ENCODE measurements around the gene PIP.
"Not testable (repeated sequence)": the region's sequence is repeated elsewhere in the genome, so short reads cannot be mapped to it uniquely, and the experiment has no call there.

PIP gene

DNA sequence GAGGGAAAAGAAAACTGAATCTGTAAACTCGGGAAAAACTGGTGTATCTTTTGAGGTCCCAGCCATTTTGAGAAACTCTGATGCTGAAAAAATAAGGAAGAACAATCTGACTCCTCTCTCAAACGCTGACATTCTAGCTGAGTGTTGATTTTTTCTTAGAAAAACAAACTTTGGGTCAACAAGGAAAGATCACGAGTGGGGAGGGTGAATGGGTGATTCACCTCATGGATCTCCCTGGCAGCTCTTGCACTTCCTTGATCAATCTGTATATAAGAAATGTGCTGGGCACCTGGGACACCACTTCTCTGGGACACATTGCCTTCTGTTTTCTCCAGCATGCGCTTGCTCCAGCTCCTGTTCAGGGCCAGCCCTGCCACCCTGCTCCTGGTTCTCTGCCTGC lies at the start of gene PIP:
TSS of gene PIP (plus strand) at position 297 of the 400 bp plus-strand sequence. CDS start at position 337, 40 bp downstream.
- no peak for DNase-seq

GRCh38 chr7:143085109-143085508 lies 46.8 kb upstream of the PIP start:
- DNase-seq: no peak

- not testable (repeated sequence) for DNase-seq
Measured at GRCh38 chr7:143085610-143086009, 46.3 kb upstream of the PIP start.

GRCh38 chr7:143088549-143089231 lies 43.2 kb upstream of the PIP start:
- not testable (repeated sequence) for DNase-seq

- DNase-seq: no peak
Measured at GRCh38 chr7:143096146-143096545, 35.7 kb upstream of the PIP start.

GRCh38 chr7:143099579-143099978 lies 32.3 kb upstream of the PIP start:
- not testable (repeated sequence) for DNase-seq

DNA sequence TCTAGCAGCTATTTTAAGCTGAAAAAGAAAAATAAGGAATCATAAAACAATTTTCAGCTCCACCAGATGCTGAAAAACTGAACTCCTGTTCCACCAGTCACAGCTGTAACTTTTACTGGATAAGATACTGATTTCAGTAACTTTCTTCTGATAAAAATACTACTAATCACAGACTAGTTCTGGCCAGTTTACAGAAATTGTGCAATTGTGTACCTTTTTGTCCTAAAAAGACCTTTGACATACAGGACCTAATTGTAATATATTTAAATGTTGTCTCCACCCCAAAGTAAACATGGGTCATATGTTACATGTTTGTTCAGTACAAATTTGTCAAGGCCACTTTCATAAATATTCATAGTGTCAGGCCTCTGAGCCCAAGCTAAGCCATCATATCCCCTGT lies 27.1 kb upstream of the PIP start:
- no peak for DNase-seq

GRCh38 chr7:143108019-143108418 lies 23.9 kb upstream of the PIP start:
- not testable (repeated sequence) for DNase-seq

- DNase-seq: no peak
Measured at GRCh38 chr7:143117395-143117794, 14.5 kb upstream of the PIP start.

GRCh38 chr7:143120691-143121405 lies 11.0 kb upstream of the PIP start:
- no peak for DNase-seq

DNA sequence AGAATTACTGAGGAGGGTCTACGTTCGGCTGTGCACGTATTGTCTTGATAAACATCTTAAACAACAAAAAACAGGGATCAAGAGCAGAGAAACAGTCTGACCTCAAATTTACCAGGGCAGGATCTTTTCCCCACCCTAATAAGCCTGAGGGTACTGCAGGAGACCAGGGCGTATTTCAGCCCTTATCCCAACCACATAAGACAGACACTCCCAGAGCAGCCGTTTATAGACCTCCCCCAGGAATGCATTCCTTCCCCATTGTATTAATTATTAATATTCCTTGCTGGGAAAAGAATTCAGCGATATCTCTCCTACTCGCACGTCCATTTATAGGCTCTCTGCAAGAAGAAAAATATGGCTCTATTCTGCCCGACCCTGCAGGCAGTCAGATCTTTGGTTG lies 8.6 kb upstream of the PIP start:
- DNase-seq: not testable (repeated sequence)

GRCh38 chr7:143126146-143126545 lies 5.7 kb upstream of the PIP start:
- no peak for DNase-seq

GRCh38 chr7:143129051-143129450 lies 2.8 kb upstream of the PIP start:
- no peak for DNase-seq

DNA sequence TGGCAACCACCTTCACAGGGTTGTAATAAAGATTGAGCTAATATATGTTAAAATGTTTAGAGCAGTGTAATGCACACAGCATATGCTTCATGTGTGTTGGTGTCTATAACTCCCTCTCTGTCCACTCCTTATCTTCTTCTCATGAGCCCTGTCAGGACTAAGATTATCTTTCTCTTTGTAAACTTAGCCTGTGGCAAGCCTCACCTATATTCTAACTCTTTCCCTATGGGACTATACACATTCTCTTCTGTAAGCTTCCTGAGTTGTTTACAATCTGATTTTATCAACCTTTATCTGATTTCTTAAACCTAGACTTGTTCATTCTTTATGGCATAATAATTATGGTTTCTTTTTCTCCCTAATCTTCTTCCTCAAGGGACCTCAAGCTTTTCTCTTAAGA lies 2.4 kb upstream of the PIP start:
- DNase-seq: no peak

DNA sequence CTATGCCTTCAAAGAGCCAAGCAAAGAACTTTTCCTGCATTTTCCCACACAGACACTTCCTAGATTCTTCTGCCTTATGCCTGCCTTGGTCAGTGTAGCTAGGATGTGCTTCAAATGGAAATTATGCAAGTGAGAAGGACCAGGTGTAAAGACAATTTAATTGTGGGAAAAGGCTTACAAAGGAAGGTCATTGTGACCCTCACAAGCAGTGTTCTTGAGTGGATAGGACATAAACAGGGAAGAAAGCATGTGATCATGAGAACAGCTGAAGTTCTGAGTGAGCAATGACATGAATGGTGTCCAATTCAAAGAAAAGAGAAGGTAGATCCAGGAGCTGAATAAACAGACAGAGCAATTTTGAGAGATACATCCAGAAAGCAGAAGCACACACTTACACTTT lies 1.3 kb upstream of the PIP start:
- DNase-seq: no peak

DNA sequence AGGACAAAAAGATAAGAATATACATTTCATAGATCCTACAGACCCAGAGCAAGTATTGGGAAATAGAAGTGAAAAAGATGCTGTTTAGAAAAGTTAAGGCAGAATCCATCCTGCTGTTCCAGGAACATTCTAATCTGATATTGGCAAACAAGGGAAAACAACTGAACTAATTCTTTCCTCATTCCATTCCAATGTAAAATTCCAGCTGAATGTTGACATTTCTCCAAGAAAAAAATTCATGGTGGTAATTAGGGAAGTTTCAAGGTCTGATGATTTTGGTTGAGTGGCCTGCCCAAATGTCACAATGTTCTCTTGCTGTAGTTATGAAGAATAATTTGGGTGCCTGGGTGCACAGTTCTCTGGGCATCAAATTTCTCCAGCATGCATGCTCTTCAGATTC lies 15.2 kb downstream of the PIP start:
- DNase-seq: no peak

DNA sequence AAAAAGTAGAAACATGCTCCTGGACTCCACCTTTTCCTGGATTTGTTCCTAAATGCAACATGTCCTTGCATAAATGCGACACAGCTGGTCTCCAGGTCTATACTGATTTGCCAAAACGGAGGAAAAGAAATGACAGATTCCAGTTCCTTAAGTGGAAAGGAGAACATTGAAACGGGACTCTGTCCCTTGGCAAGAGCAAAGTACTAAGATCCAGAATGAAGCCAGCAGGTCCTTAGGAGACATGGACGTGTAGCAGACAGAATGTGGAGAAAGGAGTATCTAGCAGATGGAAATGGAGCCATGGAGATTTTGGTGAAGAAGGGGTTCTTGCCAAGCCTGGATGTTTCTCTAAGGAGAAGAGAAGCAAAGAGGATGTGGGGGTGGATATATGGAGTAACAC lies 16.2 kb downstream of the PIP start:
- no peak for DNase-seq

- DNase-seq: no peak
Measured at GRCh38 chr7:143148651-143149050, 16.8 kb downstream of the PIP start.

GRCh38 chr7:143150696-143151095 lies 18.8 kb downstream of the PIP start:
- DNase-seq: not testable (repeated sequence)

DNA sequence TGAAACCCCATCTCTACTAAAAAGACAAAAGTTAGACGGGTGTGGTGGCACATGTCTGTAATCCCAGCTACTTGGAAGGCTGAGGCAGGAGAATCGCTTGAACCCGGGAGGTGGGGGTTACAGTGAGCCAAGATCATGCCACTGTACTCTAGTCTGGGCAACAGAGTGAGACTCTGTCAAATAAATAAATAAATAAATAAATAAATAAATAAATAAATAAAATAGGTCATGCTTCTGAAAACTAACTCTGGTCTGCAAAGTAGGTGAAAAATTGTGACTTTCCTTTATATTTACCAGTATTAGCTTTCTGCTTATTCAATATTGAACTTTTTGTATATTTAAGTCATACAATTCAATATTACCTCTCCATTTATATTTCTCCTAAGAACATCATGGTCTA lies 26.7 kb downstream of the PIP start:
- DNase-seq: not testable (repeated sequence)

DNA sequence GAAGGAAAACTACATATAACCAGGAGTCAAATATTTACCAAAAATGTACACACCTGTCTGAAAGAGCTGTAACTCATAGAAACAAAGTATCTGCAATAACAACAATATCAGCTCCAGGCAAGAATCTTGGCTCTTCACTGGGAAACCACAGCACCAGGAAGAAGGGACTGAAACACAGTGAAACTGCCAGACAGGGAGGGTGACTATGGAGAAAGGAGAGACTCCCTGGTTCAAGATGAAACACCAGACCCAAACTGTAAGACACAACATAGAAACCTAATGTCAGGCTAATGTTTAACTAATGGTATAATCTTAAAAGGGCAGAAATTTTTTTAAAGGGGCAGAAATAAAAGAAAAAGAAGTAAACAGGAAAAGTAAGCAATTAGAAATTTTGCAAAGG lies 39.8 kb downstream of the PIP start:
- DNase-seq: no peak

DNA sequence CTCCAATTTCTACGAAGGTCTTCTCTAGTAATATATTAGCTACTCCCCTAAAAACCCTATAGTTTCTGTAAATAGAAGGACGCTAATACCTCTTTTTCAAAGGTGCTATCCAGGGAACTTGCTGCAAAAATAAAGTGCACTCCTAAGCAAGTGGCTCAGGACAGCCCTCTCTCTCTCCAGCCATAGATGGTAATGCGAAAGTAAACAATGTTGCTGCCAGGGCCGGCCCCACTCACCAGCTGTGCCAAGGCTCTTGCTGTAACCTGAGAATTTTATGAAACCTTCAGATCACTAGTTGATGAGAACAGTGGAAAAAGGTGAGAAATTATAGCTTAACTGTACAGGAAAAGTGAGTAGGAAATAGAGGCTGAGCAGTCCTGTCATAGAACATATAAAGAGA lies 40.5 kb downstream of the PIP start:
- no peak for DNase-seq

- no peak for DNase-seq
Measured at GRCh38 chr7:143176128-143176527, 44.3 kb downstream of the PIP start.

GRCh38 chr7:143177374-143178119 lies 45.7 kb downstream of the PIP start:
- no peak for DNase-seq
